Measurements from ENCODE around the gene POU2F3. TPM values are rescaled to one million over a fixed set of nuclear protein-coding genes. Genes with fewer than 3 reads are reported as not detected.

Gene POU2F3
- total RNA-seq, 1 donor from 2014 or later, result not detected

DNA sequence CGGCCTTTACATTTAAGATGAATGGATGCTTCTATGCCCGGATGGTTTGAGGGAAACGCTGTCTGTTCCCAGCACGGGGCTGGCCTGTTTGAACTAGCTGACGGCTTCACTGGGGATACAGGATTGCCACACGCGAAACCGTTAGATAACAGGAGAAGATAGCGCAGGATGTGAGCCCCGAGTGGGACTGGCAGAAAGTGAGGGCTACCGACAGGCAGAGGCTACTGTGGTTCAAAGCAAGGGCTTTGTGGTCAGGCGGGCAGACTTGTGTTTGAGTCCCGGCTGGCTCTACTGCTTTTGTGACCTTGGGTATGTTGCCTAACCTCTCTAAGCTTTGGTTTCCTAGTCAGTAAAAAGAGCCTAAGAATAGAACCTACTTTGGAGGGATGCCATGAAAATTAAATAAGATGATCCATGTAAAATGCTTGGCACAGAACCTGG lies 31.9 kb upstream of the POU2F3 start:
- Histone ChIP-seq H3F3A (ENCODE audit: low read depth) (peaks cover 16% of the 10 kb centered on the region), H3K36me3 (no peaks in the 10 kb centered on the region), H3K9ac (no peak overlapping the region), H3K4me2 (no peak overlapping the region), H3K27ac (no peak overlapping the region), H3K9me3 (ENCODE audit: low read depth) (no peaks in the 10 kb centered on the region), H3K27me3 (peaks cover 94% of the 10 kb centered on the region), H2AFZ (replicated peaks) (no peak overlapping the region), H3K4me3 (no peak overlapping the region), H4K20me1 (ENCODE audit: low read depth) (peaks cover 21% of the 10 kb centered on the region), H3K79me2 (ENCODE audit: low read depth) (no peaks in the 10 kb centered on the region), H3K4me1 (peaks cover 22% of the 10 kb centered on the region)
- TF ChIP-seq EZH2 (IDR thresholded peaks at IDR 0.05) (no peak), EZH2phosphoT487 (IDR thresholded peaks at IDR 0.05) (no peak)
- TF ChIP-seq, protein P1, sequence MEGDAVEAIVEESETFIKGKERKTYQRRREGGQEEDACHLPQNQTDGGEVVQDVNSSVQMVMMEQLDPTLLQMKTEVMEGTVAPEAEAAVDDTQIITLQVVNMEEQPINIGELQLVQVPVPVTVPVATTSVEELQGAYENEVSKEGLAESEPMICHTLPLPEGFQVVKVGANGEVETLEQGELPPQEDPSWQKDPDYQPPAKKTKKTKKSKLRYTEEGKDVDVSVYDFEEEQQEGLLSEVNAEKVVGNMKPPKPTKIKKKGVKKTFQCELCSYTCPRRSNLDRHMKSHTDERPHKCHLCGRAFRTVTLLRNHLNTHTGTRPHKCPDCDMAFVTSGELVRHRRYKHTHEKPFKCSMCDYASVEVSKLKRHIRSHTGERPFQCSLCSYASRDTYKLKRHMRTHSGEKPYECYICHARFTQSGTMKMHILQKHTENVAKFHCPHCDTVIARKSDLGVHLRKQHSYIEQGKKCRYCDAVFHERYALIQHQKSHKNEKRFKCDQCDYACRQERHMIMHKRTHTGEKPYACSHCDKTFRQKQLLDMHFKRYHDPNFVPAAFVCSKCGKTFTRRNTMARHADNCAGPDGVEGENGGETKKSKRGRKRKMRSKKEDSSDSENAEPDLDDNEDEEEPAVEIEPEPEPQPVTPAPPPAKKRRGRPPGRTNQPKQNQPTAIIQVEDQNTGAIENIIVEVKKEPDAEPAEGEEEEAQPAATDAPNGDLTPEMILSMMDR (IDR thresholded peaks at IDR 0.05), result no peak
- DNase-seq (ENCODE audit: low spot score), result no peak
- peak overlapping the region; percentile 0 for H3K4me3 Mint-ChIP-seq
- H3K27ac Mint-ChIP-seq, result no peak overlapping the region
- H3K36me3 Mint-ChIP-seq, result no peaks in the 10 kb centered on the region
- peaks cover 11% of the 10 kb centered on the region for H3K27me3 Mint-ChIP-seq (ENCODE audit: insufficient read depth, low read depth)
- peaks cover 51% of the 10 kb centered on the region for H3K4me1 Mint-ChIP-seq
- no peaks in the 10 kb centered on the region for H3K9me3 Mint-ChIP-seq

DNA sequence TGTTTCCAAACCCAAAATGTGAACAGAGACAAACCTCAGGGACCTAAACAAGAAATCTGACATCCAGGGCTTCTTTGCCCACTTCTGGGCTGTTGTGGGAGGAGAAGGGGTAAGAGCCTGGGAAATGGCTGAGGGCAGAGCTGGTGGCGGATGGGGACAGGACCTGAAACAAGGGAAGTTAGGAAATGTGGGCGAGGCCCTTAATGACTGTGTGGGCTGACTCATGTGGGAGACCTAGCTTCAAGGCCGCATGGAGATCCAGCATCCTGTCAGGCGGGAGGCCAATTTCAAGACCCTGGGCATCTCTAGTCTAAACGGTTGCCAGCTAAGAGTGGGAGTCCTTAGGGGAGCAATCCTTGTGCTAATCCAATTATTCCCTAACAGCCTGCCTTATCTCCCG lies 31.2 kb upstream of the POU2F3 start:
- Mint-ChIP-seq H3K4me3 (peak overlapping the region; percentile 0), H3K36me3 (no peaks in the 10 kb centered on the region), H3K27ac (no peak overlapping the region), H3K27me3 (ENCODE audit: insufficient read depth, low read depth) (peaks cover 16% of the 10 kb centered on the region), H3K4me1 (peaks cover 59% of the 10 kb centered on the region), H3K9me3 (no peaks in the 10 kb centered on the region)
- no peaks in the 10 kb centered on the region for H3K79me2 ChIP-seq (ENCODE audit: low read depth)
- DNase-seq (ENCODE audit: low spot score), result no peak
- H3K27me3 ChIP-seq, result peaks cover 97% of the 10 kb centered on the region
- H3K36me3 ChIP-seq, result no peaks in the 10 kb centered on the region
- H3K9ac ChIP-seq, result no peak overlapping the region
- H3F3A ChIP-seq (ENCODE audit: low read depth), result peaks cover 16% of the 10 kb centered on the region
- H3K9me3 ChIP-seq (ENCODE audit: low read depth), result no peaks in the 10 kb centered on the region
- H3K4me1 ChIP-seq, result peaks cover 26% of the 10 kb centered on the region
- TF ChIP-seq EZH2phosphoT487 (IDR thresholded peaks at IDR 0.05), result no peak
- TF ChIP-seq EZH2 (IDR thresholded peaks at IDR 0.05), result no peak
- TF ChIP-seq, protein P1 (IDR thresholded peaks at IDR 0.05), result no peak
- H2AFZ ChIP-seq (replicated peaks), result no peak overlapping the region
- peaks cover 21% of the 10 kb centered on the region for H4K20me1 ChIP-seq (ENCODE audit: low read depth)
- H3K4me2 ChIP-seq, result no peak overlapping the region
- no peak overlapping the region for H3K27ac ChIP-seq
- no peak overlapping the region for H3K4me3 ChIP-seq

DNA sequence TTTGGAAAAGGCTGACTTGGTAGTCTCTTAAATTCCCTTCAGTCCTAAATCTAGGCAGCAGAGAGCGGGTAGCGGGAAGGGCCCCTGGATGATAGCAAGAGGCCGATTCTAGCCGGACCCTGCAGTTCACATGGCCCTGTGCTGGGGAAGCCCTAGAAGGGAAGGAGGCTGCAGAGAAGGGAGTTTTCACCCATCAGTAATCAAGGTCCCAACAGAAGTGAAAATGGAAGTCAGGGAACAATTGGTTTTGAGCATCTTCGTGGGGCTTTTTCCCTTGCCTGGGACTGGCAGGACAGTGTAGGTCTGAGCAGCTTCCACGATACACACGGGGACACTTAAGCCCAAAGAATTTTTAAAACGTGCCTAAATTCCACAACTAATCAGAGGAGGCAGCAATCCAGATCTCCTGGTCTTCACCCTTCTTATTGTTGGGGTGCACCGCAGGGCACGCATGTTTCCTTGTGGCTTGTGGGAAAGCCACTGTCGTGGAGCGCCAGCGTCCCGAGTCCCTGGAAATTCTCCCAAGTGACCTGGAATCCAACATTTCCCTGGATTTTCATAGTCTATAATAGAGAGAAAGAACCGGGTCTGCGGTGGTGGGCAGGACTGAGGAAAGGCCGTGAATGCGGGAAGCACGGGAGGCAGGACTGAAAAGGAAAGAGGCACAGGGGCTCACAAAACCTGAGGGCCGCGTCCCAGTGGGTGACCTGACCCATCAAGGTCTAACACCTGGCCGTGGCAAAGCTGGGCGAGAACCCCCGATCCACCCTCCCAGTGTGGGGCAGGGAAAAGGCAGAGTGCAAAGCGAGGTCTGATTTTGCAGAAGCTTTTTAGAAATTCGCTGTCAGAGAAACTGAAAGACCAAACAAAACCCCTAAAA lies 30.0 kb upstream of the POU2F3 start:
- Mint-ChIP-seq H3K4me3 (peak overlapping the region; percentile 85), H3K4me1 (peaks cover 64% of the 10 kb centered on the region), H3K27me3 (ENCODE audit: insufficient read depth, low read depth) (peaks cover 16% of the 10 kb centered on the region), H3K9me3 (no peaks in the 10 kb centered on the region), H3K27ac (peak overlapping the region; percentile 94), H3K36me3 (peaks cover 3% of the 10 kb centered on the region)
- Histone ChIP-seq H3K9ac (no peak overlapping the region), H3K27ac (no peak overlapping the region), H4K20me1 (ENCODE audit: low read depth) (peaks cover 21% of the 10 kb centered on the region), H3K36me3 (no peaks in the 10 kb centered on the region), H3K27me3 (peaks cover 100% of the 10 kb centered on the region), H2AFZ (replicated peaks) (no peak overlapping the region), H3F3A (ENCODE audit: low read depth) (peaks cover 16% of the 10 kb centered on the region), H3K79me2 (ENCODE audit: low read depth) (no peaks in the 10 kb centered on the region), H3K9me3 (ENCODE audit: low read depth) (no peaks in the 10 kb centered on the region), H3K4me1 (peaks cover 26% of the 10 kb centered on the region), H3K4me2 (peak overlapping the region; percentile 85), H3K4me3 (peak overlapping the region; percentile 58)
- peak; percentile 71 for TF ChIP-seq EZH2 (IDR thresholded peaks at IDR 0.05)
- TF ChIP-seq EZH2phosphoT487 (IDR thresholded peaks at IDR 0.05), result no peak
- peak; percentile 38 for DNase-seq (ENCODE audit: low spot score)
